Duodenal mucosa (tissue), 2 donors: ENCODE measurements around the gene JDP2.

Experiments used
- H3K27ac ChIP-seq: one replicate; pipeline ENCODE4 v1.7.0; 2013; ENCODE audit warnings: low read depth, low read length
- H3K27me3 ChIP-seq, 2 donors: one replicate each; pipeline ENCODE4 v1.7.0; 2013; ENCODE audit warnings: low read length in 2 of 2, control low read depth in 1 of 2; ENCODE audit not compliant: insufficient read depth in 2 of 2, control insufficient read depth in 1 of 2
- H3K36me3 ChIP-seq, 2 donors: one replicate each; pipeline ENCODE4 v1.7.0; 2013; ENCODE audit warnings: low read length in 2 of 2, control low read depth in 1 of 2; ENCODE audit not compliant: insufficient read depth in 2 of 2, control insufficient read depth in 1 of 2
- H3K4me1 ChIP-seq, 2 donors: one replicate each; pipeline ENCODE4 v1.7.0; 2013; ENCODE audit warnings: low read length in 2 of 2, control low read depth in 1 of 2; ENCODE audit not compliant: insufficient read depth in 2 of 2, control insufficient read depth in 1 of 2
- H3K4me3 ChIP-seq, 2 donors: one replicate each; pipeline ENCODE4 v1.7.0; 2013; ENCODE audit warnings: low read length in 2 of 2, low read depth in 1 of 2
- H3K9ac ChIP-seq, 2 donors: one replicate each; pipeline ENCODE4 v1.7.0; 2013; ENCODE audit warnings: low read length in 2 of 2, low read depth in 1 of 2
- H3K9me3 ChIP-seq, 2 donors: one replicate each; pipeline ENCODE4 v1.7.0; 2013; ENCODE audit warnings: low read length in 2 of 2, control low read depth in 1 of 2; ENCODE audit not compliant: control insufficient read depth in 1 of 2

Gene JDP2

GRCh38 chr14:75519826-75520728 lies 92.3 kb downstream of the JDP2 start:
- Histone ChIP-seq H3K9ac (no peak overlapping the region), H3K36me3 (no peaks in the 10 kb centered on the region), H3K9me3 (no peaks in the 10 kb centered on the region), H3K27ac (no peak overlapping the region), H3K4me1 (peaks cover 29 to 34% of the 10 kb centered on the region in 2 donors), H3K27me3 (no peaks in the 10 kb centered on the region), H3K4me3 (no peak overlapping the region)

- peaks cover 22 to 33% of the 10 kb centered on the region in 2 donors for H3K4me1 ChIP-seq
- no peak overlapping the region for H3K27ac ChIP-seq
- H3K4me3 ChIP-seq: no peak overlapping the region
These were observed 93.0 kb downstream of the JDP2 start for GRCh38 chr14:75520852-75521251.

GRCh38 chr14:75521415-75522199 lies 93.8 kb downstream of the JDP2 start:
- Histone ChIP-seq H3K4me3 (peak overlapping the region; percentile 23 to 61), H3K9me3 (no peaks in the 10 kb centered on the region), H3K4me1 (peaks cover 22 to 30% of the 10 kb centered on the region in 2 donors), H3K36me3 (no peaks in the 10 kb centered on the region), H3K27me3 (no peaks in the 10 kb centered on the region), H3K9ac (peak overlapping the region in 1 of 2 donors; percentile 40), H3K27ac (no peak overlapping the region)

More at GRCh38 chr14:75520852-75521251, 93.0 kb downstream of the JDP2 start:
- Histone ChIP-seq H3K36me3 (no peaks in the 10 kb centered on the region), H3K9me3 (no peaks in the 10 kb centered on the region), H3K27me3 (no peaks in the 10 kb centered on the region), H3K9ac (no peak overlapping the region)

DNA sequence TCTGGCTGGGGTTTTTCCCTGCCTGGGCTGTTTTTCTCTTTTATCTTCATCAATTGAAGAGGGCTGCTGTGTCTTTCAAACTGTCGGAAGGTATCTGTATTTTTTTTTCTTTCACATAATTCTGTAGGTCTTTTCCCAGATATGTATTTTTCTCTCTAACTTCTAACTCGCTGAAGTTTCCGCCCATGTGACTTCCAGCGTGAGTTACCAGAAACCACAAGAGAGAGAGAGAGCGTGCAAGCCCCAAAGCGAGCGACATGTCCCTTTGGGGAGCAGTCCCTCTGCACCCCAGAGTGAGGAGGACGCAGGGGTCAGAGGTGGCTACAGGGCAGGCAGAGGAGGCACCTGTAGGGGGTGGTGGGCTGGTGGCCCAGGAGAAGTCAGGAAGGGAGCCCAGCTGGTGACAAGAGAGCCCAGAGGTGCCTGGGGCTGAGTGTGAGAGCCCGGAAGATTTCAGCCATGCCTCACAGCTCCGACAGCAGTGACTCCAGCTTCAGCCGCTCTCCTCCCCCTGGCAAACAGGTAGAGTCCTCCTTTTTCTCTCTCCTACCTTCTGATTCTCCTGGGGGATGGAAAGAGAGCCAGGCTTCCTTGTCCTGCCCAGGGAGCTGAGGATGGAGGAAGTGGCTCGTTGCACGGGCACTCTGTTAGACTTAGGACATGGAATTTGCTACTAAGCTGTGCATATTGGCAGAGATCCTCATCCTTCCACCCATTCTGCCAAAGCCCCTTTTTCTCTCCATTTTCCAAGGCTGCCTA lies 94.6 kb downstream of the JDP2 start, which contains the start of gene BATF:
Gene BATF (plus strand): TSS at position 246 of the 759 bp plus-strand sequence. CDS start 214 bp downstream, at position 460.
- no peaks in the 10 kb centered on the region for H3K27me3 ChIP-seq
- H3K9me3 ChIP-seq: no peaks in the 10 kb centered on the region
- peaks cover 22 to 30% of the 10 kb centered on the region in 2 donors for H3K4me1 ChIP-seq
- peak within 1 kb of the TSS; percentile 61 to 67 for H3K4me3 ChIP-seq
- no peaks in the 10 kb centered on the region for H3K36me3 ChIP-seq
- no peak within 1 kb of the TSS for H3K27ac ChIP-seq
- H3K9ac ChIP-seq: peak within 1 kb of the TSS; percentile 40 to 45

DNA sequence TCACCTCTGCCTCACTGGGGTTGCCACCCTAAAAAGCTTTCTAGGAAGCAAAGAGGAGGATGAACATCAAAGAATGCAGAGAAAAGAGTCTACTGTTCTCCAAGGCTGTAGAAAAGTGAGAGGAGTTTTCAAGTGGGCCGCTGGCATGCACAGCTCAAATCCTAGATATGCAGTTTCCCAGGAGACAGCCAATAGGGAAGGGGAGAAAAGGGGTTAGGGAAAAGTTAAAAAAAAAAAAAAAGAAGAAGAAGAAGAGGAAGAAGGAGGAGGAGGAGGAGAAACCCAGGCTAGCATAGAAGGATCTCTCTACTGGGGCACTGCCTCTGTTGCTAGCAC lies 95.1 kb downstream of the JDP2 start:
- H3K27ac ChIP-seq: no peak overlapping the region

More for the DNA sequence above, 95.1 kb downstream of the JDP2 start:
- Histone ChIP-seq H3K4me3 (peak overlapping the region; percentile 61 to 67), H3K9ac (peak overlapping the region in 1 of 2 donors; percentile 45), H3K27me3 (no peaks in the 10 kb centered on the region), H3K9me3 (no peaks in the 10 kb centered on the region), H3K36me3 (no peaks in the 10 kb centered on the region), H3K4me1 (peaks cover 22 to 30% of the 10 kb centered on the region in 2 donors)
